ENCODE measurements around the gene ANKRD65.

- TF ChIP-seq, protein P1, sequence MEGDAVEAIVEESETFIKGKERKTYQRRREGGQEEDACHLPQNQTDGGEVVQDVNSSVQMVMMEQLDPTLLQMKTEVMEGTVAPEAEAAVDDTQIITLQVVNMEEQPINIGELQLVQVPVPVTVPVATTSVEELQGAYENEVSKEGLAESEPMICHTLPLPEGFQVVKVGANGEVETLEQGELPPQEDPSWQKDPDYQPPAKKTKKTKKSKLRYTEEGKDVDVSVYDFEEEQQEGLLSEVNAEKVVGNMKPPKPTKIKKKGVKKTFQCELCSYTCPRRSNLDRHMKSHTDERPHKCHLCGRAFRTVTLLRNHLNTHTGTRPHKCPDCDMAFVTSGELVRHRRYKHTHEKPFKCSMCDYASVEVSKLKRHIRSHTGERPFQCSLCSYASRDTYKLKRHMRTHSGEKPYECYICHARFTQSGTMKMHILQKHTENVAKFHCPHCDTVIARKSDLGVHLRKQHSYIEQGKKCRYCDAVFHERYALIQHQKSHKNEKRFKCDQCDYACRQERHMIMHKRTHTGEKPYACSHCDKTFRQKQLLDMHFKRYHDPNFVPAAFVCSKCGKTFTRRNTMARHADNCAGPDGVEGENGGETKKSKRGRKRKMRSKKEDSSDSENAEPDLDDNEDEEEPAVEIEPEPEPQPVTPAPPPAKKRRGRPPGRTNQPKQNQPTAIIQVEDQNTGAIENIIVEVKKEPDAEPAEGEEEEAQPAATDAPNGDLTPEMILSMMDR (IDR thresholded peaks at IDR 0.05): no peak
- TF ChIP-seq POLR2A (IDR thresholded peaks at IDR 0.05): no peak
Measured at GRCh38 chr1:1387098-1388077, 33.7 kb downstream of the ANKRD65 start.
